Activated B cell treated with CpG ODN at 0.5 μM for 24 hours (primary cell): ENCODE results near the gene MSH3. TPM values are rescaled to one million over a fixed set of nuclear protein-coding genes. Genes with fewer than 3 reads are reported as not detected.

Experiments used
- ATAC-seq: fragments of 200-7000 bp; cut with Tn5 transposase; one replicate; pipeline ENCODE4 v1.10.0; 2021; ENCODE audit warnings: low read depth, mild to moderate bottlenecking, moderate library complexity
- CTCF ChIA-PET: fragments of 350-600 bp; sonication (Branson Sonifier 250); formaldehyde crosslinking; loops from one replicate; lab custom pipeline; 2021; ENCODE audit warnings: antibody characterized with exemption; lab: Charles Lee
- POLR2A ChIA-PET: fragments of 350-600 bp; sonication (Branson Sonifier 250); formaldehyde crosslinking; loops from one replicate; lab custom pipeline; 2021; ENCODE audit warnings: antibody characterized with exemption; lab: Charles Lee
- DNase-seq: peaks from one replicate; pipeline ENCODE4 v3.0.0; 2022
- H3K27ac Mint-ChIP-seq: one replicate; pipeline ENCODE4 v1.8.0; 2020; ENCODE audit warnings: mixed read lengths
- H3K27me3 Mint-ChIP-seq: one replicate; pipeline ENCODE4 v1.8.0; 2021; ENCODE audit warnings: mixed read lengths
- H3K36me3 Mint-ChIP-seq: one replicate; pipeline ENCODE4 v1.8.0; 2021; ENCODE audit warnings: low read depth, mixed read lengths
- H3K4me1 Mint-ChIP-seq: one replicate; pipeline ENCODE4 v1.8.0; 2021; ENCODE audit warnings: mixed read lengths
- H3K4me3 Mint-ChIP-seq: one replicate; pipeline ENCODE4 v1.8.0; 2020; ENCODE audit warnings: mild to moderate bottlenecking, mixed read lengths
- H3K9me3 Mint-ChIP-seq: one replicate; pipeline ENCODE4 v1.8.0; 2020; ENCODE audit warnings: mixed read lengths
- CTCF ChIP-seq: fragments of 200-600 bp; IDR thresholded peaks from one replicate; pipeline ENCODE4 v1.8.0; 2022; ENCODE audit warnings: antibody characterized with exemption, mild to moderate bottlenecking
- intact Hi-C: fragments of 100-400 bp; cut with micrococcal nuclease; formaldehyde crosslinking; loops from one replicate; pipeline ENCODE4 v1.15.1; 2024
- total RNA-seq: library from RNA; stranded (reverse); gene quantifications from 2 replicates; pipeline ENCODE4 v1.2.3, GENCODE V29; 2022

Gene MSH3
- total RNA-seq, 1 donor from 2014 or later: 24.0 TPM

GRCh38 chr5:80752427-80752826 lies 98.0 kb downstream of the MSH3 start:
- Mint-ChIP-seq H3K36me3 (peaks cover 46% of the 10 kb centered on the region), H3K27ac (no peak overlapping the region), H3K9me3 (peaks cover 2% of the 10 kb centered on the region), H3K27me3 (no peaks in the 10 kb centered on the region), H3K4me1 (peaks cover 23% of the 10 kb centered on the region), H3K4me3 (no peak overlapping the region)
- ATAC-seq (no peak), DNase-seq (no peak)
- intact Hi-C loops: no loop called here
- ChIA-PET POLR2A (no interaction called here), CTCF (no interaction called here)
- TF ChIP-seq CTCF: no peak

GRCh38 chr5:80753712-80754111 lies 99.3 kb downstream of the MSH3 start:
- intact Hi-C loops: no loop called here
- H3K27me3 Mint-ChIP-seq: no peaks in the 10 kb centered on the region
- no peak for DNase-seq
- TF ChIP-seq CTCF: no peak
- H3K4me3 Mint-ChIP-seq: no peak overlapping the region
- peaks cover 23% of the 10 kb centered on the region for H3K4me1 Mint-ChIP-seq
- CTCF ChIA-PET: no interaction called here
- peaks cover 2% of the 10 kb centered on the region for H3K9me3 Mint-ChIP-seq
- H3K27ac Mint-ChIP-seq: no peak overlapping the region
- ATAC-seq: no peak
- POLR2A ChIA-PET: interaction anchor here (0.7 kb wide), 1 partner anchor 98 kb away, joined by 3 read pairs; no protein-coding TSS in a partner anchor
- H3K36me3 Mint-ChIP-seq: peaks cover 46% of the 10 kb centered on the region

GRCh38 chr5:80754900-80755299 lies 100.4 kb downstream of the MSH3 start:
- DNase-seq: no peak
- CTCF ChIA-PET: no interaction called here
- intact Hi-C loops: no loop called here
- H3K36me3 Mint-ChIP-seq: peaks cover 49% of the 10 kb centered on the region
- POLR2A ChIA-PET: interaction anchor here (0.5 kb wide), 1 partner anchor 603 kb away, joined by 4 read pairs; no protein-coding TSS in a partner anchor
- H3K9me3 Mint-ChIP-seq: peaks cover 2% of the 10 kb centered on the region
- H3K27ac Mint-ChIP-seq: peak overlapping the region; percentile 8
- ATAC-seq: peak; percentile 31
- TF ChIP-seq CTCF: no peak
- no peaks in the 10 kb centered on the region for H3K27me3 Mint-ChIP-seq
- peaks cover 23% of the 10 kb centered on the region for H3K4me1 Mint-ChIP-seq
- H3K4me3 Mint-ChIP-seq: peak overlapping the region; percentile 60

GRCh38 chr5:80755626-80756025 lies 101.2 kb downstream of the MSH3 start:
- ChIA-PET POLR2A (no interaction called here), CTCF (no interaction called here)
- Mint-ChIP-seq H3K27ac (peak overlapping the region; percentile 26), H3K4me1 (peaks cover 23% of the 10 kb centered on the region), H3K27me3 (no peaks in the 10 kb centered on the region), H3K9me3 (peaks cover 2% of the 10 kb centered on the region), H3K36me3 (peaks cover 47% of the 10 kb centered on the region), H3K4me3 (peak overlapping the region; percentile 60)
- ATAC-seq: peak; percentile 57
- TF ChIP-seq CTCF: no peak
- intact Hi-C loops: no loop called here
- no peak for DNase-seq

- Mint-ChIP-seq H3K36me3 (peaks cover 46% of the 10 kb centered on the region), H3K4me1 (peaks cover 23% of the 10 kb centered on the region), H3K27me3 (no peaks in the 10 kb centered on the region), H3K4me3 (no peak overlapping the region), H3K9me3 (peaks cover 2% of the 10 kb centered on the region), H3K27ac (no peak overlapping the region)
- POLR2A ChIA-PET: no interaction called here
- ATAC-seq: no peak
- CTCF ChIA-PET: no interaction called here
- DNase-seq: no peak
- no peak for TF ChIP-seq CTCF
- intact Hi-C loops: no loop called here
Measured at GRCh38 chr5:80756292-80756691, 101.8 kb downstream of the MSH3 start.
